Omental fat pad (tissue), 4 donors: ENCODE results near the gene ZNF770. TPM values are rescaled to one million over a fixed set of nuclear protein-coding genes. Genes with fewer than 3 reads are reported as not detected.

ENCODE experiments used
- ATAC-seq: fragments of 150-250 bp; one replicate; pipeline ENCODE4 v1.9.1; 2016; ENCODE audit warnings: mild to moderate bottlenecking, moderate library complexity; ENCODE audit not compliant: low FRiP score
- DNase-seq: peaks from one replicate; pipeline ENCODE4 v3.0.0-alpha.2; 2019; ENCODE audit warnings: low spot score
- total RNA-seq, 4 donors: library from RNA; depleted of rRNA; stranded (reverse); fragments of >200 nt; gene quantifications; one replicate each; pipeline ENCODE4 v1.1.0, GENCODE V29; 2016
- TF ChIP-seq, protein P1 (sequence below), 3 donors: fragments of 450-650 bp; IDR thresholded peaks; one replicate each; pipeline ENCODE4 v1.5.1; 2016 to 2017; ENCODE audit warnings: antibody characterized with exemption in 3 of 3, mild to moderate bottlenecking in 3 of 3, moderate library complexity in 2 of 3

ZNF770 gene
- total RNA-seq, 4 donors from 2014 or later: 21.5 to 30.5 (median 24.5) TPM

DNA sequence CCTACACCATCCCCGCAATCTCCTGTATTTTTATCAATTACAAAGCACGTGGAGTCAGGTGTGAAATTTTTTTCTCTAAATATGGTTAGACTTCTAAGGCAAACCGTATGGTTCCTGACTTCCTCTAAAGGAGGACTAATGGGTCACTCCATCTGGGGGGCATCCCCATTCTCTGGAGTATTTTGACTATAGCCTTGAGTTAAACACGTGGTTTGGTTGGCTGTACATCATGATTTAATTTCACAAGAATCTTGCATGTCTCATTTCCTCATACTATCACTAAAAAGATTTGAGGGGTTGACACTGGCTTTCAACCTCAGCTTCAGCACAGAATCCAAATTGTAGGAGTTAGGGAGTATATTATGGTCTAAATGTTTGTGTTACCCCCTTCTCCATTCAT lies 25.3 kb upstream of the ZNF770 start:
- ATAC-seq (no peak), DNase-seq (no peak)
- TF ChIP-seq, protein P1, sequence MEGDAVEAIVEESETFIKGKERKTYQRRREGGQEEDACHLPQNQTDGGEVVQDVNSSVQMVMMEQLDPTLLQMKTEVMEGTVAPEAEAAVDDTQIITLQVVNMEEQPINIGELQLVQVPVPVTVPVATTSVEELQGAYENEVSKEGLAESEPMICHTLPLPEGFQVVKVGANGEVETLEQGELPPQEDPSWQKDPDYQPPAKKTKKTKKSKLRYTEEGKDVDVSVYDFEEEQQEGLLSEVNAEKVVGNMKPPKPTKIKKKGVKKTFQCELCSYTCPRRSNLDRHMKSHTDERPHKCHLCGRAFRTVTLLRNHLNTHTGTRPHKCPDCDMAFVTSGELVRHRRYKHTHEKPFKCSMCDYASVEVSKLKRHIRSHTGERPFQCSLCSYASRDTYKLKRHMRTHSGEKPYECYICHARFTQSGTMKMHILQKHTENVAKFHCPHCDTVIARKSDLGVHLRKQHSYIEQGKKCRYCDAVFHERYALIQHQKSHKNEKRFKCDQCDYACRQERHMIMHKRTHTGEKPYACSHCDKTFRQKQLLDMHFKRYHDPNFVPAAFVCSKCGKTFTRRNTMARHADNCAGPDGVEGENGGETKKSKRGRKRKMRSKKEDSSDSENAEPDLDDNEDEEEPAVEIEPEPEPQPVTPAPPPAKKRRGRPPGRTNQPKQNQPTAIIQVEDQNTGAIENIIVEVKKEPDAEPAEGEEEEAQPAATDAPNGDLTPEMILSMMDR (IDR thresholded peaks at IDR 0.05): no peak

- ATAC-seq (no peak), DNase-seq (no peak)
- TF ChIP-seq, protein P1 (IDR thresholded peaks at IDR 0.05): no peak
Observed at GRCh38 chr15:35007397-35007796, 19.3 kb upstream of the ZNF770 start.

GRCh38 chr15:35005933-35006332 lies 17.8 kb upstream of the ZNF770 start:
- ATAC-seq (no peak), DNase-seq (no peak)
- TF ChIP-seq, protein P1 (IDR thresholded peaks at IDR 0.05): no peak

DNA sequence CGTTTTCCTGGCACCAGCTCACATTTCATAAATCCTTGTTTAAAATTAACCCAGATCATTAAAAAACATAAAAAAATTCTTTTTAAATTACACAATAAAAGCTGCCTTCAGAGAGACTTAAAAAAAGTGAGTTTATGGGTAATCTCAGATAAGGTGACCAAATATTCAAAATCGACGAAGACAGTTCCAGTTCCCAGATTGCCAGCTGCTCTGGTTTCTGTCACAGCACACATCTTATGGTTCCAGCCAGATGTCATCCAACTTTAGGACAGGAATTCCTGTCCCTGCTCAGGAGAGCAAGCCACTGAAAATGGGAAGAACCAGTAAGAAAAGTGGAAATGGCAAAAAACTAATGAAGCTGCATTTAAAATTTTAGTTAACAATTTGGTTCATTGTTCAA lies 15.8 kb upstream of the ZNF770 start:
- TF ChIP-seq, protein P1 (IDR thresholded peaks at IDR 0.05): no peak
- DNase-seq (no peak), ATAC-seq (no peak)

GRCh38 chr15:35000511-35000910 lies 12.4 kb upstream of the ZNF770 start:
- ATAC-seq: peak; percentile 41
- DNase-seq: no peak
- TF ChIP-seq, protein P1 (IDR thresholded peaks at IDR 0.05): no peak

GRCh38 chr15:34999906-35000305 lies 11.8 kb upstream of the ZNF770 start:
- ATAC-seq (no peak), DNase-seq (no peak)
- TF ChIP-seq, protein P1 (IDR thresholded peaks at IDR 0.05): no peak

DNA sequence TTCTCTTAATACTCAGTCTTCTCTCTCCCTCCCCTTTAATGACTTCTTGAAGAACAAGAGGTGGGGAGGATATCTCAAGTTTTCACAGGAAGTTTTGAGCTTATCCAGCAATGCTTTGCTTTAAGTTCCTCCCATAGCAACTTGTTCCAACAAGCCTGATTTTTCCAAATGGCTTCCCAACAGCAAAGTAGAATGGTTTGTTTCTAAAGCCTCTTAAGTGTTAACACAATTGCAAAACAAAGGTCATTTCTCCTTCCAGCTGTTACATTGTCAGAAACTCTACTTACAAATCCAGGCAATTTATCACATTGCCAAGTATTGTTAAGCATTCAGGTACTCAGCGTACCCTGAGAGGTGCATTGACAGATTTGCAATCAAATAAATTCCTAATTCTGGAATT lies 6.8 kb upstream of the ZNF770 start:
- TF ChIP-seq, protein P1 (IDR thresholded peaks at IDR 0.05): no peak
- DNase-seq (no peak), ATAC-seq (no peak)
